ENCODE measurements around the gene STK32C.

DNA sequence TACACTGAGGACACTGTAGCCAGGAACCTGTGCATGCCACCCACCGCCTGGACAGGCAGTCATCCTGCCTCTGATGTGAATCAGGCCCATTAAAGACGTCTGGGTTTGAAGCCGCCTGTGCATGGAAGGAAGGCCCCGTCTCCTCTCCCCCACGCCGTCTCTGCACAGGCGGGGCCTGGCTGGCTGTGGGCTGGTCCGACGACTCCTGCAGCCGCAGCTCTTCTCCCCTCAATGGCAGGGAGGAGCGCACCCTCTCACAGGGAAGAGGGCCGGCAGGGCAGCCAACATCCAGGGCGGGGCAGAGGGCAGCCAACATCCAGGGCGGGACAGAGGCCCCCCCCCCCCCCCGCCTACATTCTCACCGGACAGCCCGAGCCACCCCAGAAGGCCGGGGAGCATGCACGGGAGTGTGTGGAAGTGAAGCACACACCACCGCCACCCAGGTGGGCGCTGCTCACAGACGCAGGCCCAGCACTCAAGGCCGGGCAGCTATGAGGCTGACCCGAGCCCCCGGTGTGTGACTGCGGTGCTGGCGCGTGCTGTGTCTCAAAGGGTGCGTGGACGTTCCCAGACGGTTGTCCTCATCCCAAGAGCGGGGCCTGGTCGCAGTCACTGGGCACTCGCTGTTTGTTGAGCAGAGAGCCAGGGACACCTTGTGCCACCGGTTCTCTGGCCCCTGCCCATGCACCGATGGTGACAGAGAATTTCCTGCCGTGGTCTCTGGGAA, 101.9 kb downstream of the STK32C start:
- TF ChIP-seq, protein P1, sequence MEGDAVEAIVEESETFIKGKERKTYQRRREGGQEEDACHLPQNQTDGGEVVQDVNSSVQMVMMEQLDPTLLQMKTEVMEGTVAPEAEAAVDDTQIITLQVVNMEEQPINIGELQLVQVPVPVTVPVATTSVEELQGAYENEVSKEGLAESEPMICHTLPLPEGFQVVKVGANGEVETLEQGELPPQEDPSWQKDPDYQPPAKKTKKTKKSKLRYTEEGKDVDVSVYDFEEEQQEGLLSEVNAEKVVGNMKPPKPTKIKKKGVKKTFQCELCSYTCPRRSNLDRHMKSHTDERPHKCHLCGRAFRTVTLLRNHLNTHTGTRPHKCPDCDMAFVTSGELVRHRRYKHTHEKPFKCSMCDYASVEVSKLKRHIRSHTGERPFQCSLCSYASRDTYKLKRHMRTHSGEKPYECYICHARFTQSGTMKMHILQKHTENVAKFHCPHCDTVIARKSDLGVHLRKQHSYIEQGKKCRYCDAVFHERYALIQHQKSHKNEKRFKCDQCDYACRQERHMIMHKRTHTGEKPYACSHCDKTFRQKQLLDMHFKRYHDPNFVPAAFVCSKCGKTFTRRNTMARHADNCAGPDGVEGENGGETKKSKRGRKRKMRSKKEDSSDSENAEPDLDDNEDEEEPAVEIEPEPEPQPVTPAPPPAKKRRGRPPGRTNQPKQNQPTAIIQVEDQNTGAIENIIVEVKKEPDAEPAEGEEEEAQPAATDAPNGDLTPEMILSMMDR (IDR thresholded peaks at IDR 0.05; ENCODE audit: poor library complexity, severe bottlenecking), result no peak
- TF ChIP-seq EP300 (conservative IDR thresholded peaks at IDR 0.05; ENCODE audit: poor library complexity, severe bottlenecking) (no peak), MXI1 (conservative IDR thresholded peaks at IDR 0.05; ENCODE audit: poor library complexity, severe bottlenecking) (no peak), RAD21 (conservative IDR thresholded peaks at IDR 0.05) (no peak), POLR2AphosphoS5 (IDR thresholded peaks at IDR 0.05) (no peak), EZH2 (IDR thresholded peaks at IDR 0.05; ENCODE audit: borderline replicate concordance, insufficient read depth, low read length, poor library complexity, severe bottlenecking) (no peak), SMC3 (conservative IDR thresholded peaks at IDR 0.05; ENCODE audit: poor library complexity) (no peak)
- TF ChIP-seq, protein P2, sequence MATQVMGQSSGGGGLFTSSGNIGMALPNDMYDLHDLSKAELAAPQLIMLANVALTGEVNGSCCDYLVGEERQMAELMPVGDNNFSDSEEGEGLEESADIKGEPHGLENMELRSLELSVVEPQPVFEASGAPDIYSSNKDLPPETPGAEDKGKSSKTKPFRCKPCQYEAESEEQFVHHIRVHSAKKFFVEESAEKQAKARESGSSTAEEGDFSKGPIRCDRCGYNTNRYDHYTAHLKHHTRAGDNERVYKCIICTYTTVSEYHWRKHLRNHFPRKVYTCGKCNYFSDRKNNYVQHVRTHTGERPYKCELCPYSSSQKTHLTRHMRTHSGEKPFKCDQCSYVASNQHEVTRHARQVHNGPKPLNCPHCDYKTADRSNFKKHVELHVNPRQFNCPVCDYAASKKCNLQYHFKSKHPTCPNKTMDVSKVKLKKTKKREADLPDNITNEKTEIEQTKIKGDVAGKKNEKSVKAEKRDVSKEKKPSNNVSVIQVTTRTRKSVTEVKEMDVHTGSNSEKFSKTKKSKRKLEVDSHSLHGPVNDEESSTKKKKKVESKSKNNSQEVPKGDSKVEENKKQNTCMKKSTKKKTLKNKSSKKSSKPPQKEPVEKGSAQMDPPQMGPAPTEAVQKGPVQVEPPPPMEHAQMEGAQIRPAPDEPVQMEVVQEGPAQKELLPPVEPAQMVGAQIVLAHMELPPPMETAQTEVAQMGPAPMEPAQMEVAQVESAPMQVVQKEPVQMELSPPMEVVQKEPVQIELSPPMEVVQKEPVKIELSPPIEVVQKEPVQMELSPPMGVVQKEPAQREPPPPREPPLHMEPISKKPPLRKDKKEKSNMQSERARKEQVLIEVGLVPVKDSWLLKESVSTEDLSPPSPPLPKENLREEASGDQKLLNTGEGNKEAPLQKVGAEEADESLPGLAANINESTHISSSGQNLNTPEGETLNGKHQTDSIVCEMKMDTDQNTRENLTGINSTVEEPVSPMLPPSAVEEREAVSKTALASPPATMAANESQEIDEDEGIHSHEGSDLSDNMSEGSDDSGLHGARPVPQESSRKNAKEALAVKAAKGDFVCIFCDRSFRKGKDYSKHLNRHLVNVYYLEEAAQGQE (IDR thresholded peaks at IDR 0.05; ENCODE audit: borderline replicate concordance), result no peak

Data from neural cell (in vitro differentiated cells).